HG02938 (cell line): ENCODE data around the gene DTD1.

Experiments
- ATAC-seq: cut with Tn5 transposase; IDR thresholded peaks from one replicate; pipeline ENCODE4 v1.9.1; 2021; ENCODE audit warnings: mild to moderate bottlenecking, moderate library complexity; ENCODE audit not compliant: unreplicated experiment

The DTD1 gene

DNA sequence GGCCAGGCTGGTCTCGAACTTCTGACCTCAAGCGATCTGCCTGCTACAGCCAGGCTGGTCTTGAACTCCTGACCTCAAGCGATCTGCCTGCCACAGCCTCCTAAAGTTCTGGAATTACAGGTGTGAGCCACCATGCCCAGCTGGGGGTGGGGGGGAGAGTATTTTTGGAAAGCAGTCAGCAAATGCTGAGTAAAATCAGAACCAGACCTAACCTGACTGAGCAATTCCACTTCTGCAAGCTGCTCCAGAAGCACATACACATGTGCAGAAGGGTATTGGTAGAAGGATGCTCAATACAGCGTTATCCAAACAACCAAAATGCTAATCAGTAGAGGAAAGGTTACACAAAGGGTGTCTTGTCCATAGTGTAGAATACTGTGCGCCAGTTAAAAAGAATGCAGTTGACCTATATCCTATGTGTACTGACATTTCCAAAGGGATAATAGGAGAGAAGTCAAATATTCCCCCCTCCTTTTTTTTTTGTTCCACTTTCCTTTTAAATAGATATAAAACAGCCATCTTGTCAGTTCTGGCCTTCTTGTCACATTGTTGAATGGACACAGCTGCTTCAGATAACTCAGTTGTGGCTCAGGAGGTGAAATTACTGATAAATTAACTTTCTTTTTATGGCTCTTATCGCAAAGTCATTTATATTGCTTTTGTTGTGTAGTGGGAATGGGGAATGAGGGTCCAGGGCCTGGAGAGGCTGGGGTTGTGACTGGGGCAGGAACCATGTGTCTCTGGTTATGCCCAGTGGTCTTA, 74.6 kb downstream of the DTD1 start:
- no peak for ATAC-seq

DNA sequence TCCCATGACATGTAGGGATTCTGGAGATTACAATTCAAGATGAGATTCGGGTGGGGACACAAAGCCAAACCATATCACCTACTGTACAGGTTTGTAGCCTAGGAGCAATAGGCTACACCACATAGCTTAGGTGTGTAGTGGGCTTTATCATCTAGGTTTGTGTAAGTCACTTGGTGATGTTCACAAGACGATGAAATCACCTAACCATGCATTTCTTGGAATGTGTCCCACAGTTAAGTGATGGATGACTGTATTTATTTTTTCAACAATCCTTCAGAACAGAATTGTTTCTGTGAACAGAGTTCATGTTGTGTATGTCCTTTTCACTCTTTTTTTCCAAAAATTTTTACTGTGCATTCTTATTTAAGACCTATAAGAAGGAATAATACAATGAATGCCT, 76.1 kb downstream of the DTD1 start:
- no peak for ATAC-seq

DNA sequence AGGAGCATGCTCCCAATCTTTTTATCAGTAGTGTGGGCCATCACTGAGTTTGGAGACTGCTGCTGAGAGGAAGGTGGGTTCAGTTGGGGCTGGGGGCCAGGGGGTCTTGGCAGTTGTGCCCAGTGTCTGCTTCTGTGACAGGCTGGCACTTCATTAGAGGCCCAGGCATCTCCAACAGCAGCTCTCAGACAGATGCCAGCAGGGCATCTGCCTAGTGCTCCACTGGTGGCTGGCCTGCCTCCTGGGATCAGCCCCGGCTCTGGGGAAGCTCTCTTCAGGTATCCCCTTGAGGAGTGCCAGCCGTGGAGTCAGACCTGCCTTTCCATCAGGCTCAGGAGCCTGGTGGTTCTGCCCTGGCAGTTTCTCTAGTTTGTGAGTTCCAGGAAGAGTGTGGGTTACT, 77.3 kb downstream of the DTD1 start:
- ATAC-seq: no peak

DNA sequence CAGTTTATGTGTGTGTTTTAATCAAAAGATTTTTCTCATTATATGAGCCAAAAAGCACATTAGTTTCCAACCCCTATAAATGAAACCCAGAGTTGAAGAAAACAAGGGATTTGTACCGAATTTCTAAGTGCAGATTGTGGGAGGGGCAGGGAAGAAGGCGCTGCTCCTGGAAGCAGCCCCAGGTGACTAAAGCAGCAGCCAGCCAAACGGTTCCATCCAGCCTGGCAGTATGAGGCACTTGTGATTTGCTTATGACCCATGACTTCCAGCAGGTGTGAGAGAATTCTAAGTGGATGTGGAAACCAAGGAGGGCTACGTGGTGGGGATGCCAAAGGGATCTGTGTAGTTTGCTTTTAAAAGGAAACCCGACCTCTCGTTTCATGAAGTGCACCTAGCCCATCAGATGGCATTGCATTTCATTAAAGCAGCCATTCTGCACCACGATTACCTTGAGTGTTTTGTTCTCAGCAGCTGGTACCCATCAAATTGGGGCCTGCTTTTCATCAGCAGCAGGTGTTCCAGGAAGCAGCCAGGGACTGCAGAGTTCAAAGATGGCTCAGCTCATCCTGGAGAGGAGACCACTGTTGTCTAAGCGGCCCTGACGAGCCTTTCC, 79.1 kb downstream of the DTD1 start:
- ATAC-seq: no peak

DNA sequence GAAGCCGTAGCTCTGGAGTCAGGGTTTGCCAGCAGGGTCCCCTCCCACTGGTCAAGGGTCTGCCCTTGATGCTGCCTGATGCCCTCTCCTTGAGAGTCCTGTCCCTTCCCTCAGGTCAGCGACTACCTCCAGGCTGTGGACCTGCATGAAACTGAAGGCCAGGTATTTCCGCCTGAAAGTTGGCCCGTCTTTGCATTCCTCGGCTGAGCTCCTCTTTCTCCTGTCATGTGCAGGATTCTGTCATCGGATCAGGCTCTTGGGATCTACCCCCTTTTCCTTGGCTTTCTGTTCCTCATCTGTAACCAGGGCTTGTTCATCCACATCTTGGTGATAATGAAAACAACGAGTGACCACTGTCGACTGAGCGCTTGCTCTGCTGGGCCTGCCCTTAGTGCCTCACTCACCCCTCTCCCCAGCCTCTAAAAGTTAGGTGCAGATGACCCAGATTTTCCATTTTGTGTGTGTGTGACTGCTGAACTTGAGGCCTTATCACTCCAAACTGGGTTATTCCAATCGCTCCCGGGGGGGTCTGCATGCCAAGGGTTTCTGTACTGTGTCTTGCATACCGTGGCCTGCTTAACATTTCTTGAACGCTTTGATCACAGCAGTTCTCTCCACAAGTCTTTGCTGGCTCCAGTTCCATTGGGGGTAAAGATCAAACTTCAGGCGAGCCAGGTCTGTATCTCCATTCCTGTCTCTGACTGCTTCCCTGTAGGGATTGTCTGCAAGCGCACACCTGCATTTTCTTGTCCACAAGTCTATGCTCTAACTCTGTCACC, 81.6 kb downstream of the DTD1 start:
- ATAC-seq: no peak

DNA sequence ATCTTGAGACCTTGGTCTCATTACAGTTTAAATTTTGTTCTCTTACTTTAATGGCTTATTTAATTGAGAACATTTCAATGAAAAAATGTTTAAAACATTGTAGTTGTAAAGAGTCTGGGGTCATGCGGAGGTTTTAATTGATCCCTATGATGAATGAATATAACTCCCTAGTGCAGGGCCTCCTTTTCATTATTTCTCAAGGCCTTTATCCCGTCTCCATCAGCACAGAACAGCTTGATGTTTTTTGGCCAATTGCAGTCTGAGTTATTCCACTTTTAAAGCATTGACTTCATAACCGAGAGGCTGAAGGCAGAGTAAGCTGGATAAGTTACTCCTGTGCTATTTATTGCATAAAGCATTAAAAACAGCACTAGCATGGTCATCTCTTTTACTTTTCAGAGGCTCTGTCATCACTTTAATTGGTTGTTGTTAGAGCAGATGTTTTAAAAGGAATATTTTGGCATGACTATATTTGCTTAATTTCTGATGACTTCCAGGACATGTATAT, 83.4 kb downstream of the DTD1 start:
- ATAC-seq: no peak

DNA sequence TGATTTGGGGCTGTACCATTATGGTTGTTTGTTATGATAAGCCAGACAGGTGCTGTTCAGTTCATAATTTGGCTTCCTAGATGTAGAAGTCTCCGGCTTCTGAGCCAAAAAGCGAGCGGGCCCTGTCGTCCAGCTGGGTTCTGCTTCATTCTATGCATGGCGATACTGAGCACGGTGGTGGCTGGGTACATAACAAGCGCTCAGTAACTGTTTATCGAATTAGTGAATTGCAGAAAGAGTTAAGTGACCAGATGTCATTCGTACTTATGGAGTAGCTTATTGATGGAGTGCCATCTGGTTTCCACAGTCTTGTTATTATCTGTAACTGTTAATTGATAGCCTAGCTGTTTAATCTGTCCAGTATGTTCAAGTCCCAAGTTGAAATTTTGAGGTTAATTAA, 85.0 kb downstream of the DTD1 start:
- ATAC-seq: no peak

DNA sequence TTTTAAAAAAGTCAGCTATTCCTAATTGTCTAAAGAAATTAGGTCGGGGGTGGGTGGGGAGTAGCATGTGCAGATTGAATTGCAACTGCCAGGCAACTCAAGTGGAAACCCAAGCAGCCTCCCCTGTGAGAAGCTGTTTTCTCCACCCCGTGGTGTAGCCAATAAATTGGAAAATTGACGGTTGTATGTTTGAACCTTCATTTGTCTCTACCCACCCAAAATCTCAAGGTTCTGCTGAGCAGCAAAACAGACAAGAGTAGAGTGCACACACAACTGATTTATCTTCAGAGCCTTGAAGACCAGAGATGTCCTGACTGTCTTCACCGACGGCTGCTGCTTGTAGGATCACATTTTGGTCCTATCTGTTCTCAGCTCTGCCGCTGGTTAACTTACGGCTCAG, 88.5 kb downstream of the DTD1 start:
- ATAC-seq: no peak

DNA sequence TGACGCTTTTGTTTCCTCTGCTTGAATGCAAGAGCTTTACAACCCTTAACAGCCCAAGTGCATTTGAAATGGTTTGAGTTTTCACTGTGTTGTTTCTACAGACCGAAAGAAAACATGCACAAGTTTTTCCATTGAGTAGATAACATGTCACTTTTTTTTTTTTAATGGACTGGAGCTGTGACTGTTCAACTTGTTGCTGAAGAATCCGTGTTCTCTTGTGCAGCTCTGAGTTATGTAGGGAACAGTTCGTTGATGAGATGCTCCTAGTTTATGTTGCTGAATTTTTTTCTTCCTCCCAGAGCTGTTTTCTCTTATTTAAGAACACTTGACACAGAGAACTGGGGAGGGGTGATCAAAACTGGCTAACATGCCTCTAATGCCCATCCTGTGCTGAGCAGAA, 89.3 kb downstream of the DTD1 start:
- ATAC-seq: no peak

DNA sequence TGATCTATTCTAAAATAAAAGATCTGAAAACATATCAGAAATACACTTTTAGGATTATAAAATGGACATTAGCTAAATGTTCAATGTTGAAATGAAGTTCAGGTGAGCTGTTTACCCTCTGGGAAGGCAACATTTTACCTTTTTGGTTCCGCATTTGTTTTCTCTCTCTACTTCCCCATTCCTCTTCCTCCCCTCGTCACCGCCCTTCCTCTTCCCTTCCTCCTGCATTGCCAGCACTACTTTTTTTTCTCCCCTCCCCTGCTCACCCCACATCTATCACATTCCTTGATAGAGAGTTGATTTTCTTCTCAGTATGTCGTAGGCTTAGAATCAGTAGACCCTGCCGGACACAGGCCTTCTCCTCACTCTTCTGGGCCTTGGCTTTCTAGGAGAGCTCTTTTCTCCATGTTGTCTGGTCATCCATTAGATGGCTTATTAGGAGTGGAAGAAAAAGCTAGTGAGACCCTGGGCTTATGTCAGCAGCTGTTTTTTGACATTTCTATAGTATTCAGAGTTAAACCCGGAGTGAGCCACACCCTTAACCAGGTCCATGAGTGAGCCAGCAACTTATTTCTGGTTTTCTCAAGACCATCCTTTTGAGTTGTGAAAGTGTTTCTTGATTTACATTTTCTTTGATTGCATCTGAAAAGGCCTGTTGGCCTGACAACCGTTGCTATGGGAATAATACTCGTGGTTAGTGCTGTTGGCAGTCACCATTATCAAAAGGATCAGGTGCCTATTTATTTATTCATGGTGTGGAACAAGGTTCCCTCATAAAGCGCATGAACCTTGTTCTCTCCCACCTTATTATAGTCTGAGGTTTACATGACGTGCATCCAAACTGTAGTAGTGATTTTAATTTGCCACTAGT, 90.9 kb downstream of the DTD1 start:
- ATAC-seq: peak; percentile 77

DNA sequence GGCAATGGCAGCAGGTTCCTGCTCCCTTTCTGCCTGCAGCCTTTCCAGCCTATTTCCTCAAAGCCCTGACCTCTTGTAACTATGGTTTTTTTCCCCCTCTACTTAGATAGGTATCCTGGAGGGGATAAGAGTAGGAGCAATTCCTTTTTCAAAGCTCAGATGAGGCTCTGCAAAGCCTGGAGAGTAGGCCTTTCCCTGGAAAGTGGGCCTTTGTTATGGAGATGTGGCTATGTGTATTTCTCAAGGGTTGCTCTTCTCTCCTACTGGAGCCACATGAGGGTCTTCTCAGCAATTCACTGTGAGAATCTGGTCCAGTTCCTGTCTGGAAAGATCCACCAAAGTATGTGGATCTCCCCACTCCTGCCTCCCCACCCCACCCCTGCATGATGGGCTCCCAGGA, 96.0 kb downstream of the DTD1 start:
- no peak for ATAC-seq

DNA sequence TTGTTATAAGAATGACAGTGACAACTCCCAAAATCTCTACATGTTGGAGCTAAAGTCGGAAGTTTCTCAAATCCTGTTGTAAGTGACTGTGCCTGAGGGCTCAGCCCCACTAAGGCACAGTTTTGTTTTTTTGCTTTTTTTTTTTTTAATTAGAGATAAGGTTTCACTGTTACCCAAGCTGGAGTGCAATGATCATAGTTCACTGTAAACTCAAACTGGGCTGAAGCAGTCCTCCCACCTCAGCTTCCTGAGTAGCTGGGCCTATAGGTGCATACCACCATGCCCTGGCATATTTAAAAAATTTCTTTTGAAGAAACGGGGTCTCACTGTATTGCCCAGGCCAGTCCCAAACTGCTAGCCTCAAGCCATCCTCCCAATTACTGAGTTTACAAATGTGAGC, 96.9 kb downstream of the DTD1 start:
- no peak for ATAC-seq

DNA sequence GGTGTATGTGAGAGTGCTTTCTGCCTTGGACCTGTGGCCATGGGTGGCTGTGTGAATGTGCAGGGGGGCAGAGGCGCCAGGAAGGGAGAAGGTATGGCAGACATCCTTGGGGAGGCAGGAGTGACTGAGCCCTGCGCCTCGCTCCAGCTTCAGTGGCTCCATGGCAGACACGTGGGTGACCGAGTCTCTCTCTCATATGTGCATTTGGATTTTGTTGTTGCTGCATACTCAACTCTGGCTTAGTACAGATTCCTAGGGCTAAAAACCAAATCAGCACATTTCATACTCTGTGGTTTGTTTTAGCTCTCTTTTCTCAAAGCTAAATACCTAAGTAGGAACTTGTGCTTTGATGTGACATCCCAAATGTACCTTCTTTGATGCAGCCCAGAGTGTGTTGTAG, 97.6 kb downstream of the DTD1 start:
- ATAC-seq: no peak

DNA sequence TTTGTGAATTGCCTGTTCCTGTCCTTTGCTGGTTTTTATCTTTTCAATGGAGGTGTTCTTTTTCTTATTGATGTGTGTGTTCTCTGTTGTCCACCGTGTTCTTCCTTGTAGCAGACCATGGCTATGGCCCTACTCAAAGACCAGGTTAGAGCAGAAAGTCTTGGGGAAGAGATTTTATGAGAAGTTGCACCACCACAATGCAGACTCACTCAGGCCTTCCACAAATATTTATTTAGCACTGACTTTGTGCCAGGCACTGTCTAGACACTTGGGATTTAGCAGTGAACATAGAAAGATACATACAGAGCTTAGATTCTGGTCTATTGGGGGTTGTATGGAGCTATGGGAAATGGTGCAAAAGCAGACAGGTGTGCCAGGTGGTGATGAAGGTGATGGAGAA, 98.8 kb downstream of the DTD1 start:
- ATAC-seq: no peak

DNA sequence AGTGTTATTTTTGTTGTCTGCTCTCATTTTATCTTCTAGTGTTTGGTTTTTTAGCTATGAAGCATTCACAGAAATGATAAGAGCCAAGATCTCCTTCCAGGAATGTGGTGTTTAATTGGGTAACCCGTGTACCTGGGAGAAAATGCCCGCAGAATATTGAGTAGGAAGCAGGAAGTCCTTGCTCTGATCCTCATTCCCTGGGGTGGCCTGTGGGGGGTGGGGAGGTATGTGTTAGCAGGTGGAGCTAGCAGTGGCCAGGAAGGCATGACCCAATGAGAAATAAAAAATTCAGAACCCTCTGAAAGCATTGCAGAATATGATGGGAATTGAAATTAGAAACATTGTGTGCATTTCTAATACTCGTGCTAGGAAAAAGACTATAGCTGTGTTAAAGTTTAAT, 100.8 kb downstream of the DTD1 start:
- ATAC-seq: no peak

DNA sequence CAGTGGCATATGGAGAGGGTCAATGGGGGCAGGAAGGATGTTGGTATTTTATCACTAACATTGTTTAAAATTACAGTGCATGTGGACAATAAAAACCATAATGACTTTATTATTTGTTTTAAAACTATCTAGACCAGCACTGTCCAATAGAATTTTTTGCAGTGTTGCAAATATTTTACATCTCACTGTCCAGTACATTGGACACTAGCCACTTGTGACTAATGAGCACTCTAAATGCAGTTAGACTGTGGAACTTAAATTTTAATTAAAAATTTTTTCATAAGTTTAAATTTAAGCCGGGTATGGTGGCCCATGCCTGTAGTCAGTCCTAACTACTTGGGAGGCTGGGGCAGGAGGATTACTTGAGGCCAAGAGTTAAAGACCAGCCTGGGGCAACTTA, 101.7 kb downstream of the DTD1 start:
- no peak for ATAC-seq

DNA sequence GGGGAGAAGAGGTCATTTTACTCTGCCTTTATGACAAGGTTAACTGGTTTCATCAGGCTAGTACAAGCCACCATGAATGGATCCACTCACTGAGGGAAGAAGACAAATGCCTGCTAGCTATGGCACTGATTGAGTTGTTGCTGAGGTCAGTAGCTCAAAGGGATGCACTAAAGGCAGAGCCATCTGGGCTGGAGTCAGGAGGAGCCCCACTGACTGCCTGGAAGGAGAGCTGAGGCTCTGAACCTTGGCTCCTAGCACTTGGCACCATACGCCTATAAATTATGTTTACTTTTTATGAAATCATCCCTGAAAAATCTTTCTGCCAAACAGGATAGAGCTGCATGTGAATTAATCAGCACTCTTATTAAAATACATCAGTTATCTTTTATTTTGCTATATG, 104.6 kb downstream of the DTD1 start:
- ATAC-seq: no peak

DNA sequence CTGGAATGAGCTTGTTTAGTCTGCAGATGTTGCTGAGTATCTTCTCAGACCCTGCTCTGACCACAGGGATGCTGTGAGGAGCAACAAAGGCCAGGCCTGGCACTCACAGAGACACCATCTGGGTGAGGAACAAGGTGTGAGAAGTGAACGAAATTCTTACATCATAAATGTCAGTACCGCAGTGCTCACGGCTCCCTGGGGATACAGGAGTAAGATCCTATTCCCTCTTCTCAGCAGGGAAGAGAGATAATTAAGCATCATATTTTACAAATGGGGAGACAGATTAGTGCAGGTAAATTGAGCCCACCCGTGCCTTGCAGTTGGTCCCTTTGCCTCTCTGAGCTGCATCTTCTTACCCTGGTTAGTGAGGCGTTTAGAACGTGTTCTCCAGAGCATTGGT, 106.2 kb downstream of the DTD1 start:
- ATAC-seq: no peak

DNA sequence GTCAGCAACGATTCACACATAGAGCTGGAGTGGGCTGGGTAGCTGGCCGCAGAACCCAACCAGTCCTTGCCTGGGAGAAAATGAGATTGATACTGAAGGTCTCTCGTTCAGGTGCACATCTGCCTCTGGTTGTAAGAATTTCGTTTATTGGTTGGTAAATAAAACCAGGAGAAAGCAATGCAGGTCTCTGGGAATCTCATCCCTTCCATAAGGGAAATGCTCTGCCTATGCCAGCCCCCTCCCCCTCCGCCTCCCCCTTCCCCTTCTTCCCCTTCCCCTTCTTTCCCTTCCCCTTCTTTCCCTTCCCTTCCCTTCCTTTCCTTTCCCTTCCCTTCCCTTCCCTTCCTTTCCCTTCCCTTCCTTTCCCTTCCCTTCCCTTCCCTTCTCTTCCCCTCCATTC, 107.3 kb downstream of the DTD1 start:
- no peak for ATAC-seq

DNA sequence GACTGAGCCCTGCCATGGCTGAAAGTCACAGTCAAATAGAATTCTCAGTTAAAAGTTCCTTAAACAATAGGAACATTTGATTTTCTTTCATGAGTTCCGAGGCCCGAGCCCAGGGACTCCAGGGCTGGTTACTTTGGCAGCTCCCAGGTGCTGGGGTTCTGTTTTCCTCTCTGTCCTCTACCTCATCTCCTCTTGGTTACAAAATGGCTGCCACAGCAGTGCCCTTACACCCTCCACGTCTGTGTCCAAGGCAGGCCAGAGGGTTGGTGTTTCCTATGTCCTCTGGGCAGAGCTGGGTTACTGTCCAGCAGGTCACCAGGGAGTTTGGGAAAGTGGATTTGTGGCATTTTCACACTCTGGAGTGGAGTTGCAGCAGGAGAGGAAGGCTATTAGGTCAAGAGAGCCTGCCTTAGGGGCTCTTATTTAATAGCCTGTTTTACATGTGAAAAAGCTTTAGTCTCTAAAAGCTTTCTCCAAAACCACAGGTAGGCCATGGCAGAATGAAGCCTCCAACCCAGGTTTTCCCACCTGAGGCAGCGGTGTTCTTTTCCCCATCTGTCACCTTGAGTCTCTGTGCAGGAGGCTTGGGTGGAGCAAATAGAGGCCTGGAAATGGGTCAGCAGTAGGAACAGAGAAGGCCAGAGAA, 111.0 kb downstream of the DTD1 start:
- ATAC-seq: no peak

DNA sequence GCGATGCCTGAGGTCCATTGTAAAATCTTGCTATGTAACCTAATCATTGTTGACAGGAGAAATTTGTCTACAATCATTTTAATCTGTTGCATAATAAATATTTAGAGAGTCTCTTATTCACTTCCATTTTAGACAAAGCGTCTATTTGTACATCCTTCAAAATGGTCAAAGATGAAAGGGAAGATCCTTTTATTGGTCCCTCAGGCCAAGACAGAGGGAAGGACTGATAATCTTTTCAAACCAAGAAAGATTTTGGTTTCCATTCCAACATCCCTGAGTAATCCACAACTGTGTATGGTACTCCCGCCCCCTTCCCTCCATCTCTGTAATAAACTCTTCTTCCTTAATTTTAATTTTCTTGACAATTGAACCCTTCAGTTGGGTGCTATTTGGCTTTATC, 114.1 kb downstream of the DTD1 start:
- ATAC-seq: no peak
